ENCODE measurements around the gene COL6A5. TPM values are rescaled to one million over a fixed set of nuclear protein-coding genes. Genes with fewer than 3 reads are reported as not detected.

Gene COL6A5
- total RNA-seq, 1 donor from 2014 or later, result 0.10 TPM

DNA sequence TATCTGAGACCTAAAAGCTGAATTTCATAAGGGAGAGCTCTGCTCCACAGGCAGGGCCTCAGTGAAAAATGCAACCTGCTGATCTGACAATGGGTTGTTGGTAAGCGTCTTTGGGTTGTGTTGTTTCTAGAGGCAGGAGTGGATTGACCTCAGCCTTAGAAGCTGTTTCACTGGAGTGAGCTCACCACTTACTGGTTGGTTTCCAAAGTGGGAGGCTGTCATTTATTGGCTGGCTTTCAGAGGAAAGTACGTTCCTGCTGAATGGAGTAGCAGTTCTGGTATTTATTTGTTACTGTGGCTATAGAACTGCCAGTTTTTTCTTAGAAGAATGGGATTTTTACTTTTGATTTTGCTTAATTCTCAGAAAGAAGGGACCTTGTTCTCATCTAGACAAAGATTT lies 29.3 kb upstream of the COL6A5 start:
- TF ChIP-seq CTCF (conservative IDR thresholded peaks at IDR 0.05), result no peak
- H3K27ac Mint-ChIP-seq, result no peak overlapping the region
- H3K36me3 Mint-ChIP-seq, result no peaks in the 10 kb centered on the region
- peaks cover 4% of the 10 kb centered on the region for H3K27me3 Mint-ChIP-seq
- no peaks in the 10 kb centered on the region for H3K4me1 Mint-ChIP-seq (ENCODE audit: unreplicated experiment)
- no peak overlapping the region for H3K4me3 Mint-ChIP-seq
- no peaks in the 10 kb centered on the region for H3K9me3 Mint-ChIP-seq
- DNase-seq (ENCODE audit: extremely low spot score, unreplicated experiment), result no peak

- H3K4me3 Mint-ChIP-seq, result no peak overlapping the region
- no peaks in the 10 kb centered on the region for H3K9me3 Mint-ChIP-seq
- TF ChIP-seq CTCF (conservative IDR thresholded peaks at IDR 0.05), result no peak
- no peak for DNase-seq (ENCODE audit: extremely low spot score, unreplicated experiment)
- H3K27ac Mint-ChIP-seq, result no peak overlapping the region
- H3K27me3 Mint-ChIP-seq, result peaks cover 9% of the 10 kb centered on the region
- no peaks in the 10 kb centered on the region for H3K36me3 Mint-ChIP-seq
- H3K4me1 Mint-ChIP-seq (ENCODE audit: unreplicated experiment), result no peaks in the 10 kb centered on the region
Observed at GRCh38 chr3:130323503-130323902, 22.0 kb upstream of the COL6A5 start.

- Mint-ChIP-seq H3K27me3 (peaks cover 39% of the 10 kb centered on the region), H3K4me3 (no peak overlapping the region), H3K36me3 (peaks cover 3% of the 10 kb centered on the region), H3K27ac (no peak overlapping the region), H3K9me3 (peaks cover 8% of the 10 kb centered on the region), H3K4me1 (ENCODE audit: unreplicated experiment) (no peaks in the 10 kb centered on the region)
- no peak for TF ChIP-seq CTCF (conservative IDR thresholded peaks at IDR 0.05)
- no peak for DNase-seq (ENCODE audit: extremely low spot score, unreplicated experiment)
Observed at GRCh38 chr3:130340766-130341165, 4.7 kb upstream of the COL6A5 start.

DNA sequence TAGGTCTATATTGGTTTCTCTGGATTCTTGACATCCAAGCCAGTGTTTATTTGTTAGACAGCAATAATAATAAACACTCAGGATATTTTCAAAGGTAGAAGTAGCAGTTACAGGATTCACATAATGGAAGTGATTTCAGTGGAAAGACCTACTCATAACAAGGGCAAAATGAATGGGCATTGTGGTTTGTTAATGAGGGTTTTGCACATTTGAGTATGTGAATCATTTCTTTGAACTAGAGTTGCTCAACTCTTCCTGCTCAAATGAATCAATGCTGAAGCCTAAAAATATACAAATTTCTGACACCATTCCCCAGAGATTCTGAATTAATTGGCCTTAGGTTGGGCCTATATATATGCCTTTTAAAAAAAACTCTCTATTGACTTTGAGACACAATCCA lies 4.1 kb upstream of the COL6A5 start:
- Mint-ChIP-seq H3K4me1 (ENCODE audit: unreplicated experiment) (no peaks in the 10 kb centered on the region), H3K27ac (no peak overlapping the region), H3K4me3 (no peak overlapping the region), H3K36me3 (peaks cover 3% of the 10 kb centered on the region), H3K27me3 (peaks cover 40% of the 10 kb centered on the region), H3K9me3 (peaks cover 8% of the 10 kb centered on the region)
- DNase-seq (ENCODE audit: extremely low spot score, unreplicated experiment), result no peak
- no peak for TF ChIP-seq CTCF (conservative IDR thresholded peaks at IDR 0.05)

GRCh38 chr3:130341882-130342281 lies 3.6 kb upstream of the COL6A5 start:
- TF ChIP-seq CTCF (conservative IDR thresholded peaks at IDR 0.05), result no peak
- Mint-ChIP-seq H3K27ac (no peak overlapping the region), H3K27me3 (peaks cover 45% of the 10 kb centered on the region), H3K36me3 (peaks cover 3% of the 10 kb centered on the region), H3K4me3 (no peak overlapping the region), H3K4me1 (ENCODE audit: unreplicated experiment) (no peaks in the 10 kb centered on the region), H3K9me3 (peaks cover 8% of the 10 kb centered on the region)
- DNase-seq (ENCODE audit: extremely low spot score, unreplicated experiment), result no peak

All from type B pancreatic cell (in vitro differentiated cells).